Left ventricle myocardium inferior (tissue), 1 donor: ENCODE measurements around the gene SLC15A3. TPM values are rescaled to one million over a fixed set of nuclear protein-coding genes. Genes with fewer than 3 reads are reported as not detected.
A peak's percentile ranks its signal among the peaks of the same experiment; 100 is the strongest.
"Not testable (repeated sequence)": the region's sequence is repeated elsewhere in the genome, so short reads cannot be mapped to it uniquely, and the experiment has no call there.

ENCODE experiments used
- DNase-seq: peaks from one replicate; pipeline ENCODE4 v3.0.0-alpha.2; 2020
- H3K27ac ChIP-seq: fragments of 200-600 bp; replicated peaks from 2 replicates; pipeline ENCODE4 v1.8.0; 2021
- H3K27me3 ChIP-seq: fragments of 200-600 bp; 2 replicates; pipeline ENCODE4 v1.8.0; 2021; ENCODE audit warnings: low read depth
- H3K36me3 ChIP-seq: fragments of 200-600 bp; 2 replicates; pipeline ENCODE4 v1.8.0; 2021
- H3K4me1 ChIP-seq: fragments of 200-600 bp; 2 replicates; pipeline ENCODE4 v1.8.0; 2021
- H3K4me3 ChIP-seq: fragments of 200-600 bp; 2 replicates; pipeline ENCODE4 v1.8.0; 2021; ENCODE audit warnings: mild to moderate bottlenecking, moderate library complexity
- H3K9me3 ChIP-seq: fragments of 200-600 bp; replicated peaks from 2 replicates; pipeline ENCODE4 v1.8.0; 2021
- intact Hi-C: fragments of 100-400 bp; cut with micrococcal nuclease; formaldehyde crosslinking; loops from one replicate; pipeline ENCODE4 v1.11.0; 2022
- total RNA-seq: library from RNA; stranded (reverse); fragmentation: NEBNext Ultra II Directional; extraction: Animal tissue kit (Norgen Biotek cat#: 25700); gene quantifications from one replicate; pipeline ENCODE4 v1.2.1, GENCODE V29; 2021
- TF ChIP-seq, protein P1 (sequence below): fragments of 200-600 bp; IDR thresholded peaks from 2 replicates; pipeline ENCODE4 v1.8.0; 2021; ENCODE audit warnings: antibody characterized with exemption, mild to moderate bottlenecking, borderline replicate concordance
- donor health status: DM: no; HTN: yes; CAD: no; lungs with severe emphysema.

SLC15A3 gene
- total RNA-seq, 1 donor from 2014 or later = 15.4 TPM

DNA sequence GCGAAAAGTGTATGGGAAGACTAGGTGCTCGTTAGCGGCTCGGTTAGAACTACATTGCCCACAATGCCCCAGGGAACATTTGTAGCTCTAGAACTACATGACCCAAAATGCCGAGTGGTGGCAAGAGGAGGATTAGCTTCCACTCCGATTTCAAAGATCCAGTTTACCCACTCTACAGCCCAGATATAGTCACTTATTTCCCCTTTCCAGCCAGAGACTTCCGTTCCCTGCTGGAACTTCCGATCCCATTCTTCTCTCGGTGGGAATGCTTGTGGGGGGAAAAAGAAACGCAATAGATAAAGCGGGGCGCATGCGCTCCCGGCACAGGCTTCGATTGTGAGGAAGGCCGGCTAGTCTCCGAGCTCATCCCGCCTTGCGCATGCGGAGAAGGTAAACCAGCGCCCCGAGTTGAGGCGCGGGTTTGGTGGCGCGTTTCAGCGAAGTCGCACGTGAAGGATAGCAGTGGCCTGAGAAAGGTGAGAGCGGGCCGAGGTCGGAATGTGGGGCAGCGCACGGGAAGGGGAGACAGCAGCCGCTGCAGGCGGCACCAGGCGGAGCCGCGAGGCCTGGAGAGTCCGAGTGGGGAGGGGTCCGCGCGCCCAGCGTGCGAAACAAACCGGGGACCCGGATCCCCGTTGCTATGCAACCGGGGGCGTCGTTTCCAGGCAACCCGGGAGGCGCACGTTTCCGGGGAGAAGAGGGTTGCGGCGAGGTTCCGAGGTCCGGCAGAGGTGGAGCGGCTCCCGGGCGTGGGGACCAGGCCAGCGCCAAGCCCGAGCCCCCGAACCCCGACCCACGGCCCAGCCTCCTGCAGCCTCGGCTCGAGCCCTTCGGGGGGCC lies 38.0 kb downstream of the SLC15A3 start, which contains the start of gene TMEM109:
TSS of gene TMEM109 (plus strand) at position 366 of the 840 bp plus-strand sequence. CDS start 5,536 bp downstream, outside the sequence.
- Histone ChIP-seq H3K4me3 (peak within 1 kb of the TSS; percentile 94), H3K4me1 (peaks cover 82% of the 10 kb centered on the region), H3K27ac (peak within 1 kb of the TSS; percentile 98), H3K27me3 (no peaks in the 10 kb centered on the region), H3K36me3 (no peaks in the 10 kb centered on the region), H3K9me3 (no peaks in the 10 kb centered on the region)
- DNase-seq = peak; percentile 89
- intact Hi-C loops = no loop called here
- TF ChIP-seq, protein P1, sequence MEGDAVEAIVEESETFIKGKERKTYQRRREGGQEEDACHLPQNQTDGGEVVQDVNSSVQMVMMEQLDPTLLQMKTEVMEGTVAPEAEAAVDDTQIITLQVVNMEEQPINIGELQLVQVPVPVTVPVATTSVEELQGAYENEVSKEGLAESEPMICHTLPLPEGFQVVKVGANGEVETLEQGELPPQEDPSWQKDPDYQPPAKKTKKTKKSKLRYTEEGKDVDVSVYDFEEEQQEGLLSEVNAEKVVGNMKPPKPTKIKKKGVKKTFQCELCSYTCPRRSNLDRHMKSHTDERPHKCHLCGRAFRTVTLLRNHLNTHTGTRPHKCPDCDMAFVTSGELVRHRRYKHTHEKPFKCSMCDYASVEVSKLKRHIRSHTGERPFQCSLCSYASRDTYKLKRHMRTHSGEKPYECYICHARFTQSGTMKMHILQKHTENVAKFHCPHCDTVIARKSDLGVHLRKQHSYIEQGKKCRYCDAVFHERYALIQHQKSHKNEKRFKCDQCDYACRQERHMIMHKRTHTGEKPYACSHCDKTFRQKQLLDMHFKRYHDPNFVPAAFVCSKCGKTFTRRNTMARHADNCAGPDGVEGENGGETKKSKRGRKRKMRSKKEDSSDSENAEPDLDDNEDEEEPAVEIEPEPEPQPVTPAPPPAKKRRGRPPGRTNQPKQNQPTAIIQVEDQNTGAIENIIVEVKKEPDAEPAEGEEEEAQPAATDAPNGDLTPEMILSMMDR = no peak

DNA sequence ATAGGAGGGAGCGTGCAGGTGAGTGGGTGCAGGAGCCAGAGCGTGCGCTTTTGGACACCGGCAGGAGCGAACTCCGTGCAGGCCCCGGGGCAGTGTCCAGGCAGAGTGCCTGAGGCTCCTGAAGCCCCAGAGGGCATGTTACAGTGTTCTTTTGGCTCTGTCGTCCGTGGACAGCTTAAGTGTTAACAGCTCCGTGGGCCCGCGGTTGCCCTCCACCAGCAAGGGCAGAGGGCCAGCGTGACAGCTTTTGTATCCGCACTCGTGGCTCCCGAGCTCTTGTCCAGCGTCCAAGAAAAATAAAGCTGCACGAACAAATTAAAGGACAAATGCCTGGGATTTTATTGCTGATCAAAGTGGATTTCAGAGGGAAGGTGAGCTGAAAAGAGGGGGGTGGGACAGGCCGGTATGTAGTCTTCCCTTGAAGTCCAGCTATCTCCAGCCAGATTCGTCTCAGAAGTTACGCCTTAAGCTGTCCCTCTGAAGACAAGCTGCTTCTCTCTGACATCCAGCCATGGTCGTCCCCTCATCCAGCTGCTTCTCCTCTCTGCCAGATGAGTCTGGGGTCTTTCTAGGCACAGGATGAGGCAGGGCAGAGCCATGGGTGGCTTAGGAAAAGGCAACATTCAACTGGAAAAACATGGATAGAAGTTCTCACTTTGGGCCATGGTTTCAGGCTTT lies 39.0 kb downstream of the SLC15A3 start:
- H3K27ac ChIP-seq = peak overlapping the region; percentile 98
- peak overlapping the region; percentile 94 for H3K4me3 ChIP-seq
- no peak for DNase-seq
- H3K36me3 ChIP-seq = no peaks in the 10 kb centered on the region
- peaks cover 72% of the 10 kb centered on the region for H3K4me1 ChIP-seq
- H3K9me3 ChIP-seq = no peaks in the 10 kb centered on the region
- TF ChIP-seq, protein P1 = no peak
- intact Hi-C loops = no loop called here
- H3K27me3 ChIP-seq = no peaks in the 10 kb centered on the region

DNA sequence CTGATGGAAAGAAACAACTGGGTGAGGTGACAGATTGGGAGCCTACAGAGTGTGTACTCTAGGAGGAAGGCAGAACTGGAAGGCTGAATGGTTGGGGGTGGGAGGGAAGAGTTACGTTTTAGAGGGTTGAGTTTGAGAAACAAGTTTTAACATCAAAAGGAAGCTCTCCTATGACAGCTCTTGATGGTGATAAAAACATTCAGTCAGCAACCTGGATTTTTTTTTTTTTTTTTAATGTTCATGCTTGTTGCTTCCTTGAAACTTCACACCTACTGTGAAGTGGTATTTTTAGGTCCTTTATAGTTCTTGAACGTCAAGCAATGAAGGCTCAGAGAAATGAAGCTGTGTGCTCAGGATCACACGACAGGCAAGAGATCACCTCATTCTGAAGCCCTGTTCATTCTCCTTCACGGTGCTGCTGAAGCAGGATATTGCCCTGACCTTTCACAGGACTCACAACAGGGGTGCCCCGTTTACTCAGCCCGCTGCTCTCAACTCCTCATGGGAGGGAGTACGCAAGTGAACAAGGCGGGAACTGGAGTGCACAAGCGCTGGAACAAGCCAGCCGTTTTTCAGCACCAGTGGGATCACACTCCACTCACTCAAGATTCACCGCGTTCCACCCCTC lies 39.6 kb downstream of the SLC15A3 start:
- TF ChIP-seq, protein P1 = no peak
- no peaks in the 10 kb centered on the region for H3K9me3 ChIP-seq
- peak overlapping the region; percentile 98 for H3K27ac ChIP-seq
- no peaks in the 10 kb centered on the region for H3K36me3 ChIP-seq
- no peaks in the 10 kb centered on the region for H3K27me3 ChIP-seq
- peak overlapping the region; percentile 94 for H3K4me3 ChIP-seq
- H3K4me1 ChIP-seq = peaks cover 65% of the 10 kb centered on the region
- no peak for DNase-seq
- intact Hi-C loops = no loop called here

DNA sequence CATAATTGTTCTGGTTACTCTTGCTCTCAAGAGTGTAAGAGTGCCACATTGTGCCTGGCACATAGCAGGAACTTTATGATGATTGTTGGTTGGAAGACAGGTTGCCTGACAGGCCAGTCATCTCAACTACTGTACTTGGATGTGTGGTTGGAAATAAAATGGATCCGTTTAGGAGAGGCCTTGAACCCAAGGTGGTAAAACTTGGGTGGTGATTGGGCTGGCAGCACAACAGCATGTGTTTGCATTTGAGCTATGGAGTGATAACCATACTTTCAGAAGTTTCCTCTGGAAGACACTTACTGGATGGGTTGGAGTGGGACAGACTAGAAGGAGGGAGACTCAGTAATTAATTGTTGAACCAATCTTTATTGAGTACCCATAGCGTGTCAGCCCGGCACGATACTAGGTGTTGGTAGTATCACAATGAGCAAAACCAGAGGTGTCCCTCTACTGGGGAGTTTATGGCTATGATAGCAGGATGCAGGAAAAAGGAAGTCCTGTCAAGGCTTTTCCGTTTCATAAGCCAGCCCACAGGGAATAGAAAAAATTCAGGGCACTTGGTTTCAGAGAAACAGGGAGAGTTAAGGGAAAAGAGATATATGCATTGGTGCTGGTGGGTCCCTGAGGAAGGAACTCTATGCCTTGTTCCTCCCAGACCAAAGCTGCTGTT lies 41.1 kb downstream of the SLC15A3 start:
- intact Hi-C loops = no loop called here
- H3K27me3 ChIP-seq = no peaks in the 10 kb centered on the region
- H3K27ac ChIP-seq = peak overlapping the region; percentile 70
- H3K4me3 ChIP-seq = no peak overlapping the region
- TF ChIP-seq, protein P1 = peak; percentile 42
- no peak for DNase-seq
- peaks cover 62% of the 10 kb centered on the region for H3K4me1 ChIP-seq
- H3K36me3 ChIP-seq = no peaks in the 10 kb centered on the region
- no peaks in the 10 kb centered on the region for H3K9me3 ChIP-seq

DNA sequence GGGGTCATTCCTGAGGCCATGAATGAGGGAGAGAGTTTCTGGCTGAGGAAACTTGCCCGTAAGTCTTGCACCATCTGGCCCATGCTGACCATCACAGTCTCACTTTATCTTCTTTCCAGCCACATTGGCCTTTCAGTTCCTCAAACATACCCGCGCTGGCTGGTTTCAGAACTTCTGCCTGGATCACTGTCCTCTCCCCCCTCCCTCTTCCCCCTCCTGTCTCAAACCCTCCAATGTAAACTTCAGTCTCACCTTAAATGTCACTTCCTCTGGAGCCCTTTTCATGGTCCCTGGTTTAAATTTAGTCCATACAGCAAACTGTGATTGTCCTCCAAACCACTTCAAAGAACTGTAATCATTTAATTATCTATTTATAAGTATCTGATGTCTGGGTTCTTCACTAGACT lies 41.7 kb downstream of the SLC15A3 start:
- Histone ChIP-seq H3K4me3 (no peak overlapping the region), H3K27me3 (no peaks in the 10 kb centered on the region), H3K27ac (no peak overlapping the region), H3K36me3 (no peaks in the 10 kb centered on the region), H3K9me3 (no peaks in the 10 kb centered on the region), H3K4me1 (peaks cover 62% of the 10 kb centered on the region)
- DNase-seq = no peak
- TF ChIP-seq, protein P1 = no peak
- intact Hi-C loops = no loop called here

DNA sequence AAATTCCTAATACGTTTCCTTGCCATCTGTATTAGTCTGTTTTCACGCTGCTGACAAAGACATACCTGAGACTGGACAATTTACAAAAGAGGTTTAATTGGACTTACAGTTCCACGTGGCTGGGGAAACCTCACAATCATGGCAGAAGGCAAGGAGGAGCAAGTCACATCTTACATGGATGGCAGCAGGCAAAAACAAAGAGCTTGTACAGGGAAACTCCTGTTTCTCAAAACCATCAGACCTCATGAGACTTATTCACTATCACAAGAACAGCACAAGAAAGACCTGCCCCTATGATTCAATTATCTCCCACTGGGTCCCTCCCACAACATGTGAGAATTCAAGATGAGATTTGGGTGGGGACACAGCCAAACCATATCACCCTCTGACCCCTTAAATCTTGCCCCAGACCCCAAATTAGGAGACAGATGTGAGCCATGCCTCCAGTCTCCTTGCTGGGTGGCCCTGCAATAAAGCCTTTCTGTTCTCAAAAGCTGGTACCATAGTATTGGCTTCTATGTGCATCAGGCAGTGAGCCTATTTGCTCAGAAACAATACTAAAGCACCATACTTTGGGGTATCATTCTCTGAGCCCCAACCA lies 42.2 kb downstream of the SLC15A3 start:
- DNase-seq, H3K27me3 ChIP-seq, H3K9me3 ChIP-seq, H3K27ac ChIP-seq, H3K4me3 ChIP-seq, intact Hi-C loops, H3K36me3 ChIP-seq: not testable (repeated sequence)
- H3K4me1 ChIP-seq = peaks cover 62% of the 10 kb centered on the region
